NCI-H128 (cell line): ENCODE results near the gene RHBDL2.
"Not testable (repeated sequence)": the region's sequence is repeated elsewhere in the genome, so short reads cannot be mapped to it uniquely, and the experiment has no call there.

Experiments
- DNase-seq: peaks from one replicate; lab custom pipeline; 2025; ENCODE audit not compliant: unreplicated experiment; lab: John Stamatoyannopoulos, UW

RHBDL2 gene

GRCh38 chr1:38938722-38939260, 2.8 kb downstream of the RHBDL2 start:
- DNase-seq, result no peak

- DNase-seq, result no peak
Measured at GRCh38 chr1:38932571-38932970, 9.1 kb downstream of the RHBDL2 start.

GRCh38 chr1:38929476-38929875, 12.2 kb downstream of the RHBDL2 start:
- no peak for DNase-seq

DNA sequence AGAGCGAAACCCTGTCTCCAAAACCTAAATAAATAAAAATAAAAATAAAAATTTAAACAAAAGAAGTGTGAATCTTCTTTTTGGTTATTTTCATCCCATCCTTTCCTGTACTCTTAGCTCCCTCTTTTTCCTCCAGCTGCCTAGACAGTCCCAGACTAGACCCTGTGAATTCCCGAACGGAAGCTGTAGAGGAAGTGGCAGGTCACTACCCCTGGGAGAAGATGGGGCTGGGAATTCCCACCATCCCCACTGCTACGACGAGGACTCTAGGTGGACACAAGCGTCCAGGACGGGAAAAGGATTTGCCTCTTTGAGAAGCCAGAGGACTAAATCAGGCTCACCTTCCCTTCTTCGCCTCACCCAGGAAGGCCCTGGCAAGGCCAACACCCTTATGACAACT, 12.6 kb downstream of the RHBDL2 start:
- no peak for DNase-seq

DNA sequence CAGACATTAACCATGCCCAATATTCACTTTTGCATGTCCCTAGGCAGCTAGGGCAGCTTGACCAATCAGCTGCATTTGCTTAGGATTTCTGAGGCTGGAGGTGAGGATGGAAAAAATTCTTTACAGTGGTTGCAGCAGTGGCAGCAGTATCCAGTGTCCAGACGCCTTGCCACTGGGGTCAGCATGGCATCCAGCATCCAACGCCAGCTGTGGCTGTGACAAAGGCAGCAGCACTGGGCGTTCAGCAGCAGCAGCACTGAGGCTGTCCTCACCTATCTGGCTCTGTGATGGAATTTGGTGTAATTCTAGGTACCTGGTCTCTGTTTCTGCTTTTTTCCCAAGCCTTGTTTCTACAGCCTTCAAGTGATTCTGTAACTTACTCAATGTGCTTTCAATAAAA, 15.5 kb downstream of the RHBDL2 start:
- DNase-seq, result no peak

DNA sequence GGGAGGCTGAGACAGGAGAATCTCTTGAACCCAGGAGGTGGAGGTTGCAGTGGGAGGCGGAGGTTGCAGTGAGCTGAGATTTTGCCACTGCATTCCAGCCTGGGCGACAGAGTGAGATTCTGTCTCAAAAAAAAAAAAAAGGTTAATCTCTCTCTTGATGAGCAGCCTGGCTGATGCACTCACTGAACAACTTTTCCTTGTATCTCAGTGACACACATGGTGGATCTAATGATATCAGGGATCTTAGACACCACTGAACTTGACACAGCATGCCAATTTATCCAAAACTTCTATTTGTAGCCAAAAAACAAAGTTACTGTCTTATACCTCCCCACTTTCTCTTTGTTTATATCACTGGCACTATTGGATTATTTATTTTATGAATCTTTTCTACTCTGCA, 16.2 kb downstream of the RHBDL2 start:
- no peak for DNase-seq

- no peak for DNase-seq
Measured at GRCh38 chr1:38923607-38924006, 18.0 kb downstream of the RHBDL2 start.

- no peak for DNase-seq
Measured at GRCh38 chr1:38919130-38919529, 22.5 kb downstream of the RHBDL2 start.

- DNase-seq, result no peak
Measured at GRCh38 chr1:38918568-38918967, 23.1 kb downstream of the RHBDL2 start.

- DNase-seq, result no peak
Measured at GRCh38 chr1:38917772-38918171, 23.9 kb downstream of the RHBDL2 start.

DNA sequence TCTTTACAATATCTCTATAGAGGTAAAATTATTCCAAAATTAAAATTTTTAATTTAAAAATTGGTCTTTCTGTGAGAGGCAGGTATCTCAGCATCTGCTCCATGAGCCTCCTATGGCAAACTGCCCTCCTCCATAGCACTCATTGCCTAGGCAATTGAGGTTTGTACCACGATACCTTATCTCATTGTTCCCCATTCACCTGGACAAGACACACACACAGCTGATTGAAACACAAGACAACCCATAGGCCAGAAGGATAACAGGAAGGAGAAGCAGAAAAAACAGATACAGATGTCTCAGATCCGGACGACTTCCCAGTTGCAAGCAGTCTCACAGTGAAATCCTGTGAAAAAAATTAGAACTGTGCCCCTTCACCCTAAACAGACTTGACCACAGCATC, 24.3 kb downstream of the RHBDL2 start:
- no peak for DNase-seq

DNA sequence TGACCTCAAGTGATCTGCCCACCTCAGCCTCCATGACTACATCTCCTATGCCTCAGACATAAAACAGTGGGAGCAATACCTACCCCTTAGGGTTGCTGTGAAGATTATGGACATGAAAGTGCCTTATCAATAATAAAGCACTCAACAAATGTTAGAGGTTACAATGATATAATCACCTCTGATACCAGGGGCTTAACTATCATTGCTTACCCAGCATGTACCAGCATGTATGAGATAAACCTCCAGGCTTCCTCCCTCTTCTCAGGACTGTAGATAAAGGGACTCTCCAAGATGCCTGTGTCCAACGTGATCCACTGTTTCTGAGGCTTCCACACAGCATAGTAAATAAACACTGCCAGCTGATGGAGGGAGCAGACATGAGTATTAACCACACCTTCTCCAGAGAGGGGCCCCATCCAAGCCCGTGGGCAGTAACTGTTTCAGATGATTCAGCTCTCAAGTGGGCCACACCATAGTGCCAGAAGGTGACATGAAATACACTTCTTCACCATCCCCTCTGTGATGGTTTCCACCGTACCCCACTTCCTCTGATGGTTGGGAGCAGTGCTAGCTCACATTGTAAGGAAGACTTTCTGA, 26.2 kb downstream of the RHBDL2 start:
- no peak for DNase-seq

GRCh38 chr1:38914908-38915307, 26.7 kb downstream of the RHBDL2 start:
- DNase-seq, result not testable (repeated sequence)

DNA sequence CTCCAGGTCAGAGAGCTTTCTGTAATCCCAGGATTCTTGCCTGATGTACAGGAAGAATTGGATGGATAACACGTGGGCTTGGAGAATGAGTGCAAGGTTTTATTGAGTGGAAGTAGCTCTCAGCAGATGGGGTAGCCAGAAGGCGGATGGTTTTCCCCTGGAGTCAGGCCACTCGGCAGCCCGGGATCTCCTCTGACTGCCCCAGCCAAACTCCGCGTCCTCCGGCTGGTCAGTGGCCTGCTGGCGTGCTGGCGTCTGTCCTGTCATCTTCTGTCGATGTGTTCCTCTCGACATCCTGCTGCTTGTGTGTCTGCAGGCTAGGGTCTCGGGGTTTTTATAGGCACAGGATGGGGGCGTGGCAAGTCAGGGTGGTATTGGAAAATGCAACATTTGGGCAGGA, 32.8 kb downstream of the RHBDL2 start:
- DNase-seq, result no peak

GRCh38 chr1:38905985-38906384, 35.6 kb downstream of the RHBDL2 start:
- DNase-seq, result no peak

DNA sequence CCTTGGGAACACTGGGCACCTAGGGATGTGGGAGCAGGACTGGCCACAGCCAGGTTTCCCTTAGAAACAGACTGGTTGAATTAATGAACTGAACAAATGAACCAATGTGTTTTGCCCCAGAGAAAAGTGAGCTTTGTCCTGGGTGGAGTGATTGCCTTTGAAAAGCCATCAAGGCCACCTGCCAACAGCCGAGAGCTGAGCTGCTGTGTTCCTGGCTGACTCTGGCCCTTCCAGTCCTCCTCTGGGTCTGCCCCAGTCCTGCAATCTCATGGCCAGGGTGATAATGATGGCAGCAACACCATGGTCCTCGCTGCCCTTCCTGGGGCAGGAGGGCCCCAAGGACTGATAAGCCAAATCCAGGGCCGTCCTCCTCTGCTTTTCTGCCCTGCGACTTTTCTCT, 42.1 kb downstream of the RHBDL2 start:
- DNase-seq, result no peak

- no peak for DNase-seq
Measured at GRCh38 chr1:38898653-38899230, 42.9 kb downstream of the RHBDL2 start.

GRCh38 chr1:38896169-38896568, 45.5 kb downstream of the RHBDL2 start:
- no peak for DNase-seq

- DNase-seq, result no peak
Measured at GRCh38 chr1:38892976-38893375, 48.7 kb downstream of the RHBDL2 start.

DNA sequence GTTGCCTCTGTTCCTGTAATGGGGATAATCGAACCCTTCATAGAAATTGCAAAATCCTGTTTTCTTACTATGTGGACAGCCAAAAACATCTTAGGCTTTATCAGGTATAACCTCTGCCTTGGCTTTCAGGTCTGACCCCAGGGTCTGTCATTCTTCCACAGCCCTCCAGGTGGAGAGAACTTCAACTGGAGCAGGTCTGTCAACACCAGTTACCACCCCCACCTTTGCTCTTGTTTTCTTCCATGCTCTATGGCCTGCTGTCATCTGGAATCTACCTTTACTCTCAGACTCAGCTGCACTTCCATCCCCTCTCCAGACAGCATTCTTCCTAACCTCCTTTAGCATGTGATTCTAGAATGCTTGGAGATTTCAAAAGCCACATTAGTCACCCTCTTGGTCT, 49.9 kb downstream of the RHBDL2 start:
- DNase-seq, result no peak

DNA sequence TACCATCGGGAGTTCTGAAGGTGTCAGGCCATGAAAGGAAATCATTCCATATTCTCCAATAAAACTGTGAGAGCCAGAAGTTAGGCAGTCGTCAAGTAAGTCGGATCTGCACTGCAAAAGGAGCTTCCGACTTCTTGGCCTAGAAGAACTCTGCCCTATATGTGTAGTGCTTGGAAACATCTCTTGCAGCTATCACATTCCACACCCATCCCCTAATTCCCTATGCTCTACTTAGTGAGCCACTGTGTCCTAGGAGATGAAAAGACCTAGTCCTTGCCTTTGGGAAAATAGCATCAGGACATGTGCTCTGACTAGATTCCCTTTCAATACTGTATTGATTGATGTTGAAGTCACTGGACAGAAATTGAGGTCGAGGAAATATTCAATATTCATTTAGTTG, 52.0 kb downstream of the RHBDL2 start:
- no peak for DNase-seq

DNA sequence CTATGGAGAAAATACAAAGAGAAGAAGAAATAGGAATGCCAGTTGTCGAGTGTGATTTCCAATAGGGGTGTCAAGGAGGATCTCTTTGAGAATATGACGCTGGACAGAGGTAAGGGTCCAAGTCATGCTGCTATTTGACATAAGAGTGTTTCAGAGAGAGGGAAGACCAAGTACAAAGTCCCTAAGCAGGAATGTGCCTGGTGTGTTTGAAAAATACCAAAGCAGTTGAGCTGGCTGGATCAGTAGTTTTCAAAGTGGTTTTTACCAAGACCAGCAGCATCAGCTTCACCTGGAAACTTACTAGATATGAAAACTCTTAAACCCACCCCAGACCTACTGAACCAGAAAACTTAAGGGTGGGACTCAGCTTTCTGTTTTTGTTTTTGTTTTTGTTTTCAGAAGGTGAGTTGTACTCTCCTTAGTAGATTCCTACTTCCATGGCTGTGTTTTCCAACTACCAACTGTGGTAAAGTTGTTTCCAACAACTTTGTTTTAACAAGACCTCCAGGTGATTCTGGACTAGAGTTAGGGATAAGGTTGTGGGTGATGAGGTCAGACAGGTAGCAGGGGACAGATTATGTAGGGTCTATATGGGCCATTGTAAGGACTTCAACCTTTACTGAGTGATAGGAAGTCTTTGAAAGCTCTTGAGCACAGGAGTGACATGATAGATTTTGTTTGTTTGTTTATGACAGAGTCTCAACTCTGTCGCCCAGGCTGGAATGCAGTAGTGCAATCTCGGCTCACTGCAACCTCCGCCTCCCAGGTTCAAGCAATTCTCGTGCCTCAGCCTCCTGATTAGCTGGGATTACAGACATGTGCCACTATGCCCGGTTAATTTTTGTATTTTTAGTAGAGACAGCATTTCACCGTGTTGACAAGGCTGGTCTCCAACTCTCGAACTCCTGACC, 53.0 kb downstream of the RHBDL2 start:
- DNase-seq, result no peak
